KOPT-K1 (cell line): ENCODE measurements around the gene ADGRD1.

Experiments
- H3K27ac ChIP-seq: fragments of 200-600 bp; sonication (generic); 2 replicates; pipeline ENCODE4 v1.5.1; 2016; ENCODE audit warnings: antibody characterized with exemption, mild to moderate bottlenecking, low read depth, low read length; ENCODE audit not compliant: poor library complexity, severe bottlenecking
- H3K36me3 ChIP-seq: fragments of 200-600 bp; sonication (generic); 2 replicates; pipeline ENCODE4 v1.5.1; 2017; ENCODE audit warnings: antibody characterized with exemption, mild to moderate bottlenecking, low read length, moderate library complexity; ENCODE audit not compliant: insufficient read depth
- H3K9me3 ChIP-seq: fragments of 200-600 bp; sonication (generic); 2 replicates; pipeline ENCODE4 v1.5.1; 2017; ENCODE audit warnings: antibody characterized with exemption, low read length, mild to moderate bottlenecking; ENCODE audit not compliant: insufficient read depth, poor library complexity, severe bottlenecking

Gene ADGRD1

DNA sequence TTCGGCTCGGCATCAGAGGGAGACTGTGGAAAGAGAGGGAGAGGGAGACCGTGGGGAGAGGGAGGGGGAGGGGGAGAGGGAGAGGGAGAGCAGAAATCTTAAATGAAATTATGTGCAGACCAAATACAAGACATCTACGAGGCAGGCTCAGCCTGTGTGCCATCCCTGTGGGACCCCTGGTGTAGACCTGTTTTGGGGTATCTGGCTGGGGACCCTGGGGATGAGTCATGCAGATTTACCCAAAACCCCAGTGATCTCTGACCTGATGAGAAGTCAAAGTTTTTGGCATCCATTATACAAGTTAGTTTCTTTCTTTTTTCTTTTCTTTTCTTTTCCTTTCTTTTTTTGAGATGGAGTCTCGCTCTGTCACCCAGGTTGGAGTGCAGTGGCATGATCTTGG is 44.4 kb downstream of the ADGRD1 start:
- Histone ChIP-seq H3K36me3 (no peaks in the 10 kb centered on the region), H3K9me3 (peaks cover 7% of the 10 kb centered on the region), H3K27ac (no peak overlapping the region)

DNA sequence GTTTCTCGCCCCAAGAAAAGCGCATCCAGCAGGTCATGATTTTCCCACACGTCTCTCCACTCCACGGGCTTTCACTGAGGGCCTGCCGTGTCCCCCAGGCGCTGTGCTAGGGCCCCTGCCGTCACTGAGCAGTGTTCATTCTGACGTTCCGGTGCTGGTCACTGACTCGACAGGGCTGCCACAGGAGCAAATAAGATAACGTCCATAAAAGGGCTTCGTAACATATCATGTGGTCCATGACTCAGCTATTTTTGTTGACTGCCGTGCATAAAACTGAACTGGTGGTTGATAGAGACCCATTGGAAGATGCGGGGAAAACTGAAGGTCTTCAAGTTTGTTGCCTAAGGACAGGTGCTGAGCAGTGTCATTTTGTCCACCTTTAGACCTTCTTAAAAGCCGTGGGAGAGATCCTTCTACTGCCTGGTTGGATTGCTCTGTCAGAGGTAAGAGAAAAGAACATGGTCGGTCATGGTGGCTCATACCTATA is 46.3 kb downstream of the ADGRD1 start:
- Histone ChIP-seq H3K36me3 (no peaks in the 10 kb centered on the region), H3K27ac (no peak overlapping the region), H3K9me3 (peaks cover 7% of the 10 kb centered on the region)

DNA sequence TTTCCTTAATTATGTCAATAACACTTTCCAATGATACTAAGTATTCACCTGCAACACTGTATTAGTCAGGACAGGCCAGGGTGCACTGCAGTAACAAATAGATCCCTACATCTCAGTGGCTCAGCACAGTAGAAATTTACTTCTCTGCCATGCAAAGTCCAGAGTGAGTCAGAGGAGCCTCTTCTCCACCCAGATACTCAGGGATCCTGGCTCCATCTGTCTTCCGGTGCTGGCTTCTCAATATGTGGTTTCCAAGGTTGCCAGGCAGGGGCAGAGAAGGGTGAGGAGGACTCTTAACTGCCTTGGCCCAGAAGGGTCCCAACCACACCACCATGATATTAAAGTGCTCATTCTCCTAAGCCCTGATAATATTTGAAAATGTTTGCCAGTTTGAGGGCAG is 47.8 kb downstream of the ADGRD1 start:
- H3K27ac ChIP-seq: no peak overlapping the region
- peaks cover 7% of the 10 kb centered on the region for H3K9me3 ChIP-seq
- H3K36me3 ChIP-seq: no peaks in the 10 kb centered on the region

DNA sequence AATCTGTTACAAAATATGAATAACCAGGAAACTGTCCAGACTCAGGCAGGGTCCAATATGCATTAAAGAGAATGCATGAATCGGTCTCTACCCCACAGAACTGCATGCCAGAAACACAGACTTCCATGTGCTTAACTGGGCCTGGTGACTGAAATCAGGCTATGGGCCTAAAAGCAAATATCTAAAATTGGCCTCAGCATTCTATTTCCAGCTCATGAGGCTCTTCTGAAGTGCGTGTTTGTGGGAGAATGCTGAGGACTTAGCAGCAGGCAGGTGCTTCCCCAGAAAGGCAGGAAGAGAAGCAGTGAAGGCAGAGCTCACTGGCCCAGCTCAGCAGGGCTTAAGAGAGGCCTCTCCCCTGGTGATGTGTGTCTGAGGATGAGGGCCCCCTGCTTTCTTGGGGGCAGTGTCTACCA is 48.5 kb downstream of the ADGRD1 start:
- no peak overlapping the region for H3K27ac ChIP-seq
- peaks cover 7% of the 10 kb centered on the region for H3K9me3 ChIP-seq
- no peaks in the 10 kb centered on the region for H3K36me3 ChIP-seq

DNA sequence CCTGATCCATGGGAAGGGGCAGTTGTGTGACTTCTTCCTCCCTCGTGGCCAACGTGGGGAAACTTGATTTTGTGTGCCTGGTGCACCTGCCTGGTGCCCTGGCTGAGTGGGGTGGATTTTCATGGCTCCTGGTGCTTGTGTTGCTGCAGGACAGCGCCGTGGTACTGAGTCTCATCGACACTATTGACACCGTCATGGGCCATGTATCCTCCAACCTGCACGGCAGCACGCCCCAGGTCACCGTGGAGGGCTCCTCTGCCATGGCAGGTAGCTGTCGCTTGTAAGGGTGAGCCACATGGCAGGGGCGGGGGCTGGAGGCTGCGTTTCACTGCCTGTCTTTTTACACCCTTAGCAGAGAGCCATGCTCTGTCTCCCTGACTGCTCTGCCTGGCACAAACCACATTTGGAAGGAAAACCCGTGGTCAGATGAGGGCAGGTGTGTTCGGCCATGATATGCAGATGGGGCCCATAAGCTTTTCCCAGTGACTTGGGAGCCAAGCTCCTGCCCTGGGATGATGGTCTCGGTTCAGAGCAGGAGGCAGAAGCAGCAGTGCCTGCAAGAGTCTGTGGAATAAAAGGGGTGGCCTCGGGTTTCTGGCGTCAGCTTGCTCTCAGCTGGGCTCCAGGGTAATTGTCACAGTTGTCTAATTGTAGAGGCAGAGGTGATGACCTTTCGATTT is 49.5 kb downstream of the ADGRD1 start:
- Histone ChIP-seq H3K36me3 (no peaks in the 10 kb centered on the region), H3K9me3 (no peaks in the 10 kb centered on the region), H3K27ac (no peak overlapping the region)

DNA sequence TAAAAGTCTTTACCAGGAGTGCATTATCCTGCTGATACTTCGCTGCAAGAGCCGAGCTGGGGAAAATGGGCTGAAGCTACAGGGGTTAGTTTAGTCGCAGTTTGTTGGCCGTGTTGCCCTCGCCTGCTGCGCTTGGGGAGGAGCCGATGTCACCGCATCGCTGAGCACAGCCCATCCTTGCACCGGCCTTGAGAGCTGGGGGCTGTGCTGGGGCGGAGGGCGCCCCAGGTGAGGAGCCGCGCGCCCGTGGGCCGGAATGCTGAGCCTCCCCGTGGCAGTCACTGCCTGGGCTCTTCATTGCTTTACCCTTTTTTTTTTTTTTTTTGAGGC is 50.0 kb downstream of the ADGRD1 start:
- Histone ChIP-seq H3K9me3 (no peaks in the 10 kb centered on the region), H3K27ac (no peak overlapping the region), H3K36me3 (no peaks in the 10 kb centered on the region)

DNA sequence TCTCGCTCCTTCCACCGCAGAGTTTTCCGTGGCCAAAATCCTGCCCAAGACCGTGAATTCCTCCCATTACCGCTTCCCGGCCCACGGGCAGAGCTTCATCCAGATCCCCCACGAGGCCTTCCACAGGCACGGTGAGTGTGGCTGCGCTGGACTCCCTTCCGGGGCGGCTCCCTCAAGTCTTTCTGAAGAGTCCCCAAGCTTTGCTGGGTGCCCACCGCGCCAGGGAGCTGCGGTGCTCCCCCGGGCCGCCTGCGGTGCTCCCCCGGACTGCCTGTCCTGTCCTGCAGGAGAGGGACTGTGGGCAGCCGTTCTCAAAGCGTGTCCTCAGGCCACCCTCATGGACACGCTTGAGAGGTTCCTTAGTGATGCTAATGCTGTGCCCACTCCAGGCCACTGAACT is 50.5 kb downstream of the ADGRD1 start:
- no peaks in the 10 kb centered on the region for H3K36me3 ChIP-seq
- H3K9me3 ChIP-seq: no peaks in the 10 kb centered on the region
- no peak overlapping the region for H3K27ac ChIP-seq

DNA sequence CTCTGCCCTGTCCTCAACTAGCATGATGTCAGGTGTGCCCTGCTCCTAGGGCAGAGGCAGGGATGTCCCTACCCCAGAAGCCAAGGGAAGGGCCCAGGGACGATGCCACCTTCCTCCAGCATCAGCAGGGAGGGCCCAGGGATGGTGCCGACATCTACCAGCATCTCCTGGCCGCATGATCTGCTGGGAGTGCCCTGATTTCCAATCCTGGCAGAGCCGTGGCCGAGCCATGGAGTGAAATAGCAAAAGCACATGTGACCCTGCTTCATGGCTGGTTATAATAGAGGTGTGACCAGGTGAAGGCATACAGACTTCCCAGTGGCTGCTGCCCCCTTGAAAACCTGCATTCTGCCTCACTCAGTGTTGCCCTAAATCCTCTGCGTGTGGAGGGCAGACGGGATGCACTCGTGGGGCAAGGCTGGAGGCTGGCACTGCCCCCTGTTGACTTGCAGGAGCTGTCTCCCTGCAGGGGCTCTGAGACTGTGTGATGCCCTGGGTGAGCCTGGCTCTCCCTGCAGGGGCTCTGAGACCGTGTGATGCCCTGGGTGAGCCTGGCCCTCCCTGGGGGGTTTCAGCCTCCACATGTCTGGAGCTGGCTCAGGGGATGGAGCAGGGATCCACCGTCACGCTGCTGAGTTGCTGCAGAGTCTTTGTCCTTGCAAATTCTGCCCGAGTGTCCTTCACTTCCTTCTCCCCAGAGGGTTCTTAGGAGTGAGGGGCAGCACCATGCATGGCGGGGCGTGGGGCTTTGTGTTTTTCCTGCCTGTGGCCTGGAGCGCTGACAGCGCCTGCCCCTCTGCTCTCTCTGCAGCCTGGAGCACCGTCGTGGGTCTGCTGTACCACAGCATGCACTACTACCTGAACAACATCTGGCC is 51.7 kb downstream of the ADGRD1 start:
- Histone ChIP-seq H3K27ac (no peak overlapping the region), H3K9me3 (no peaks in the 10 kb centered on the region), H3K36me3 (no peaks in the 10 kb centered on the region)

DNA sequence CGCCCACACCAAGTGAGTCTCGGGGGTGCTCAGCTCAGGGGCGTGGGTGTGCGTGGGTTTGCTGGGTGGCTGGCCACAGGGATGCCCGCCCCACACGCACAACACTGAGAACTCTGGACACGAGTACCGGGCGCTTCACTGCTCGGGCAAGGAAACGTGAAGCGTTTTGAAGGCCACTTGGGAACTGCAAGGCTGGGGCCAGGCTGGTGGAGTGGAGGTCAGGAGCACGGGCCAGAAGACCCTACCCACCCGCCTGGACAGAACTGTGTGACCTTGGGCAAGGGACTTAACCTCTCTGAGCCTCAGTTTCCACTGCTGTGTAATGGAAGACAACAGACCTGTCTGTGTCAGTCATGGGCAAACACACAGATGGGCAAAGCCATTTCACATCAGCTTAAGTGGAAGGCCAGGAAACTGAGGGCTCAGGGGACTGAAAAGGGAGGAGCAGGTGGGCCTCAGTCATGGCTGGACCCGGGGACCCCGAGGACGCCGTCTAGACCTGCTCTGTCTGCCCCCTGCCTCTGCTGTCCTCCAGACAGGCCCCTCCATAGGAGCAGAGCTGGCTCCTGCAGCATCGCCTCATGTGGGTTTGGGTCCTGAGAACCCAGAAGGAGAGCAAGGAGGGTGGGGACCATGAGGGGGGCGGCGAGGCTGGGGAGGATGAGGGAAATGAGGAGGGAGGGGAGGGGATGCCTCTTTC is 52.5 kb downstream of the ADGRD1 start:
- Histone ChIP-seq H3K27ac (no peak overlapping the region), H3K36me3 (no peaks in the 10 kb centered on the region), H3K9me3 (no peaks in the 10 kb centered on the region)

DNA sequence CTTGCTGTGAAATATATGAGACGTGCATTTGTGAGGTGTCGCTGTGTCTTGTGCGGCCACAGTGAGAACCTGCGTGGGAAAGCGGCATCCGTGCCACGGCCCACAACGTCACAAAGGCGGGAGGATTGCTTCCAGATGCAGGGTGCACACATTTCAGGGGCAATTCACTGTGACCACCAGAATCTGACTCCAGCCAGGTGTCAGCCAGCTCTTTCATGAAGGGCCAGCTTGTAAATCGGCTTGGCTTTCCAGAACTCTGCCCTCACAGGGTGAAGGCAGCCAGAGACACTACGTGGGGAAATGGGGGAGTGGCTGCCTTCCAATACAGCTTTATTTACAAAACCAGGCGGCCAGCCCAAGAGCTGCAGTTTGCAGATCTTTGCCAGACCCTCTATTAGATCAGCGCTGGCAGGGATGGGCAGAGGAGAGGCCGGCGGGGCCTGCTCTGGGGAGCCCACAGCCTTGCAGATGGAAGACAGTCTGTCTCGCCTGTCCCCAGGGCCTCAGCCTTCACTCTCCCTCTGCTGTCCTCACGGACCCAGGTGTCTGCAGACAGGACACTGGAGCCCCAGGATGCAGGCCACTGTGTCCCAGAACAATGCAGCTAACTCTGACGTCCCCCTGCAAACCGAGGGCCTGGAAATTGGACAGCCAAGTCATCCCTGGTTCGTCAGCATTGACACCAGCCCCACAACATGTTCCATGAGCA is 53.5 kb downstream of the ADGRD1 start:
- Histone ChIP-seq H3K27ac (no peak overlapping the region), H3K9me3 (no peaks in the 10 kb centered on the region), H3K36me3 (no peaks in the 10 kb centered on the region)

DNA sequence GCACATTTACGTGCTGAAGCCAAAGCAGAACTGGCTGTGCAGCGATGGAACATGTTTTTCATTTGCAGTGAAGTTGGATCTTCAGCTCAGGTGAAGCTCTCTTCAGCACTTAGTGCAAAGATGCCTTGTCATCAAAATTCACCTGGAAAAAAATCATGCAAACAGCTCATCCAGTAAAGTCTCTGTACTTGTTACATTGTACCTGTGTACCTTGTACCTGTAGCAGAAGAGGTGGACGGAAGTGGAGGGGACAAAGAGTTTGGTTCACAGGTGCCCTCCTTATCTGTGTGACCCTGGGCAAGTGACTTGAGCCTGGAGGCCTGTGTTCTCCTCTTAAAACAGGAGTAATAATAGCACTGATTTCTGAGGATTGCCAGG is 54.0 kb downstream of the ADGRD1 start:
- Histone ChIP-seq H3K36me3 (no peaks in the 10 kb centered on the region), H3K9me3 (no peaks in the 10 kb centered on the region), H3K27ac (no peak overlapping the region)

DNA sequence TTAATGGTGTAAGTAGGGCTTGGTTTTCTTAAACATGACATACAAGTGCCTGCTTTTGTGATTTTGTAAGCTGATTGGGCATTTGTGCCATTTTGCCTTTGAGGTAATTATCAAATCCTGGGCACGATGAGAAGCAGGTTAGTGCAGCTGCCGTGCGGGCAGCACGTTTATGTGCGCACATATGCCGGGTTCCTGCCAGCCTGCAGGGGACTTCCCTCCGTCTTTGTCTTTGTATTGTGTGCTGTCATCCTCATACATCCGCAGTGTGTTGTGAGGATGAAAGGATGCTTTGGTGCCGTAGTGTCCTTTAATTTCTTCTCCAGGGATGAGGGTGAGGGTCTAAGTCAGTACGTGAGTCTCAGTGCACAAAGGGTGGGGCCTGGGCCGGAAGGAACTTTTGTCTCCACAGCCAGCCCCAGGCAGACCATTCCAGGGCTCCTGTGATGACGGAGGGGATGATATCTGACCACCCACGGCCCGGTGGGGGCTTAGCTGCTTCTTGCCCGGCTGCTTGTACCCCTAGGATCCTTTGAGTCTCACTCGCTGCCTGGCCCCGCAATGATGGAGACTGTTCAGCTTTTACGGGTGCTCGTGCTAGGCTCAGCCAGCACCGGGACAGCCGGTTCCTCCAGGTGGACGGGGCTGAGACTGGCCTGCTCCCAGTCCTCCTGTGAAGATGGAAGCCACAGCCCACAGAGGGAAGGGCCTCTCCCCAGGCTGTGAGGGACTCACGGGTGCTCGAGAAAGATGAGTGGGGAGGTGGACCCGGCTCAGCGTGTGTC is 54.6 kb downstream of the ADGRD1 start:
- no peaks in the 10 kb centered on the region for H3K36me3 ChIP-seq
- no peak overlapping the region for H3K27ac ChIP-seq
- H3K9me3 ChIP-seq: no peaks in the 10 kb centered on the region

DNA sequence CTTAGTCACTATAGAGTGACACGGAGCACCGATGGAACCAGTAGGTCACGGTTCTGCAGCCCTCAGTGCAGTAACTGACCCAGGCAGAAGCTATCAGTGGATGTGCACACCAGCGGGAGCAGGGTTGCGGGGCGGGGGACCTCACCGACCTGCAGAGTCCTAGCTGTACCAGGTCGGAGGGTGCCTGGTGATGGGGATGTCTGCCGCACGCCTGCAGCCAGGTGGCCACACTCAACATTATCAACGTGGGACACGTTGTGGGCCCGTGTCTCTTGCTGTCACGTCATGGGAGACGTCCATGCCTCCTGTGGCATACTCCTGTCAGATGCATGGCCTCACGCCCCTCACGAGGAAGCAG is 55.2 kb downstream of the ADGRD1 start:
- no peaks in the 10 kb centered on the region for H3K9me3 ChIP-seq

DNA sequence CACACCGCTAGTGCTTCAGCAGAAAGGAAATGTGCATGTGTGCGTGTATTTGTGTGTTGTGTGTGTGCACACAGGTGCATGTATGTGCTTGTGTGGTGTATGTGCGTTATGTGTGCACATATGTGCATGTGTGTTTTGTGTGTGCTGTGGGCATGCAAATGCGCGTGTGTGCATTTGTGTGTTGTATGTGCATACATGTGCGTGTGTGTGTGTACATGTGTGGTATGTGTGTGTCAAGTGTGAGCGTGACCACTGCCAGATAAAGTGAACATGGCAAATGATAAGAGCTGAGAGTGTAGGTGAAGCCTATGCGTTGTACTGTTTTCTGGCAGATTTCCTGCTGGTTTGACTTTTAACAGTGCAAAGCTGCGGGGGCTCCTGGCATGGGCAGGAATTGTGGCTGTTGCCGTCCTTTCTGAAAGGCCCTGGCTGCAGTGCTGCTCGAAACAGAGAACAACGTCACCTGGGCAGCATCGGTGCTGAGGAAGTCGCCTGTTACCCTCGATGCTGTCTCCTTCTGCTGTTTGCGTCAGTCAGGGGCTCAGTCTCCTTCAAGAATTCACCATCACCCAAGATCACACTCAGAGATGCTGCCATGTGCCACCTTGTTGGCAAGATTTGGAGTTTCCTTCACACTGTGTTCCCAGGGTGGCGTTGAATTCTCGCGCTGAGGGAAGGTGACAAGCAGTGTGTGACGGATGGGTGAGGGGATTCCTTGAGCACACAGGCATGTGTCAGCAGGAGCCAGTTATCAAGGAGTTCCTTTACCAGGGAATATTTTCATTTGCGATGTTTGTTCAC is 56.1 kb downstream of the ADGRD1 start:
- H3K36me3 ChIP-seq: no peaks in the 10 kb centered on the region
- no peaks in the 10 kb centered on the region for H3K9me3 ChIP-seq
- no peak overlapping the region for H3K27ac ChIP-seq

More for the DNA sequence above, 55.2 kb downstream of the ADGRD1 start:
- Histone ChIP-seq H3K27ac (no peak overlapping the region), H3K36me3 (no peaks in the 10 kb centered on the region)
